Fibroblast of pulmonary artery (primary cell): Measurements from ENCODE around the gene APOA5.
"Not testable (repeated sequence)": the region's sequence is repeated elsewhere in the genome, so short reads cannot be mapped to it uniquely, and the experiment has no call there.

Experiments
- DNase-seq: peaks from one replicate; pipeline ENCODE4 v3.0.0-alpha.2; 2010; ENCODE audit warnings: low read depth
- H3K4me3 ChIP-seq: replicated peaks from 2 replicates; pipeline ENCODE4 v1.5.1; 2011; ENCODE audit warnings: low read depth, mild to moderate bottlenecking, control low read depth, low read length, moderate library complexity
- CTCF ChIP-seq: IDR thresholded peaks from 2 replicates; pipeline ENCODE4 v1.5.1; 2011; ENCODE audit warnings: mild to moderate bottlenecking, control low read depth, low read length, inconsistent platforms; ENCODE audit errors: missing control alignments

The APOA5 gene

DNA sequence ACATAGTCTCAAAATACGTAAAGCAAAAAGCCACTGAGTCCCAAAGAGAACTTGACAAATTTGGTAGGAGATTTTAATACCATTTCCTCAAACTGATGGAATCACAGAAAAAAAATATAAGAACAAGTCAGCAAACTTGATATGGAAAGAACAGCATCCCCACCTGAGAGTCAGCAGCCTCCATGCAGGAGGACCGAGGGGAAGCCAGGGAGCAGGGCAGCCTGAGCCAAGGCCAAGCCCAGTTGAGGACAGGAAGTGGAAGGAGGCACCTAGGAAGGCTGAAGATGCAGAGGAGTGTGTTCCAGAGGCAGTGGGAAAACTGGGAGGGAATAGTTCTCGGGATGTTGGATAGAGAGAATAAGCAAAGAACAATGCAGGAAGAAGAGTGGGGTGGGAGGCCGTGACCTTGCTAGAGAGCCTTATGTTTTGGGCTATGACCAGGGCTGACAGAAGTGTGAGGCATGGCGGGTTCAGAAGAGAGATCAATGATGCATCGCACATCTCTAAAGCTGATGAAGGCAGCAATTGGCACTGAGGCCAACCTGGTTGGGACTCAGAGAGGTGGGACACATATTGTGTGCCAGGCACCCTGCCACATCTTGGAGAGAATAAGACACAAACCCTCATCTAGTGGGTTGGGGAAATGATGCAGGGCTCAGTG, 16.1 kb upstream of the APOA5 start:
- no peak overlapping the region for H3K4me3 ChIP-seq
- DNase-seq: no peak
- TF ChIP-seq CTCF: no peak

DNA sequence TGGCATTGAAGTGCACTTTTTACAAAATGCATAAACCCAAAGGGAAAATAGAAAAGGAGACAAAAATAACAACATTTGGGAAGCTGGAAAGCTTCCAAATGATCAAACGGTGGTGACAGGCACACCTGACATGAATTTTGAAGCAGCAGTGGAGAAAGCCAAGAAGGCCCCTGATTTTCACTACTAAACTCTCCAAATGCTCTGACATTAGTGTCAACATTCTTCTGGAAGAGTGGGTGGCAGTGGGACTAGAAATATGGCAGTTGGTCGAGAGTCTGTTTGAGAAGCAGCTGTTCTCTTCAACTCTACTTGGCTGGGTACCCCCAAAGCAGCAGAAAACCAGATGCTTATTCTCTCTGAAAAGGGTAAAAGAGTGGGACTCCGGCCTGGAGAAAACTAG, 12.3 kb upstream of the APOA5 start:
- DNase-seq: no peak
- TF ChIP-seq CTCF: no peak
- H3K4me3 ChIP-seq: no peak overlapping the region

- not testable (repeated sequence) for DNase-seq, H3K4me3 ChIP-seq
These were observed 10.0 kb upstream of the APOA5 start for GRCh38 chr11:116801662-116802061.

DNA sequence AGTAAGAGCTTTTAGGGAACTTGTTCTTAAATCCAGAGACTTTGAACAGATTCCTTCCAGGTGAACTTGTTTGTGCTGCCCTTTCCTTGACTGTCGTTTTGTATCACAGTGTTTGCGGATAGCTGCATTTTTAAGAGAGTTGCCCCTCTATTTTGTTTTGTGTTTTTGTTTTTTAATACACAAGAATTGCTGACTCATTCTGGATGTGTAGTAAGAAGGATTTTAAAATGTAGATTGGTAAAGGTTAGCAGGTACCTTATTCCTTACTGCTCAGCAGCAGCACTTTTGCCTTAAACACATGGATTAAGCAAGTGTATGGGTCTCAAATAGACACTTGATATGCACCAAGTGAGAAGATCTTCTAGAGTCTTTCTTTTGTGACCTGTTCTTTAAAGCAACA, 8.9 kb upstream of the APOA5 start:
- TF ChIP-seq CTCF: no peak

GRCh38 chr11:116798368-116798767, 6.7 kb upstream of the APOA5 start:
- DNase-seq: no peak
- no peak for TF ChIP-seq CTCF
- H3K4me3 ChIP-seq: no peak overlapping the region

More for the DNA sequence above, 8.9 kb upstream of the APOA5 start:
- no peak overlapping the region for H3K4me3 ChIP-seq
- DNase-seq: no peak

DNA sequence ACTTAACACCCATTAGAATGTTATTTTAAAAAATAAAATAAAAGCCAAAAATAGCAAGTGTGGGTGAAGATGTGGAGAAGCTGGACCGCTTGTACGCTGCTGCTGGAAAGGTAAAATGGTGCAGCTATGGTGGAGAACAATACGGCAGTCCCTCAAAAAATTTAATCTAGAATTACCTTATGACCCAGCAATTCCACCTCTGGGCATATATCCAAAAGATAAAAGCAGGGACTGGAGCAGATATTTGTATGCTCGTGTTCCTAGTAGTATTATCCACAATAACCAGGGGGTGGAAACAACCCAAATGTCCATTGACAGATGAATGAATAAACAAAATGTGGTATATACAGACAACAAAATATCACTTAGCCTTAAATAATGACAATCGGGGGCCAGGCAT, 6.1 kb upstream of the APOA5 start:
- H3K4me3 ChIP-seq: no peak overlapping the region
- no peak for DNase-seq
- TF ChIP-seq CTCF: no peak

DNA sequence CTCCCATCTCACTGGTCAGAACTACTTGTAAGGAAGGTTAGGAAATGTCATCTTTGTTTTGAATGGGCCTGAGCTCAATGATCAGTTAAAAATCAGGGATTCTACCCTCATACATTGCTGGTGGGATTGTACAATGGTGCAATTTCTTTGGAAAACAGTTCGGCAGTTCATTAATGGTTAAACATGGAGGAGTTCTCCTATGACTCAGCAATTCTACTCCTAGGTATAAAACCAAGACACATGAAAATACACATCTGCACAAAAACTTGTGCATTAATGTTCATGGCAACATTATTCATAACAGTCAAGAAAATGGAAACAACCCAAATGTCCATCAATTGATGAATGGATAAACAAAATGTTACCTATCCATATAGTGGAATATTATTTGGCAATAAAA, 4.9 kb upstream of the APOA5 start:
- no peak for TF ChIP-seq CTCF
- H3K4me3 ChIP-seq: no peak overlapping the region
- no peak for DNase-seq
